HepG2 (cell line): ENCODE data around the gene GPHN. TPM values are rescaled to one million over a fixed set of nuclear protein-coding genes. Genes with fewer than 3 reads are reported as not detected.

Experiments used
- CCDC6 ChIP-seq: sonication (generic); formaldehyde crosslinking; IDR thresholded peaks from 2 replicates; pipeline ENCODE4 v1.8.1; 2022; ENCODE audit warnings: mild to moderate bottlenecking, missing genetic modification reagents, moderate library complexity
- HMG20B ChIP-seq: conservative IDR thresholded peaks from 2 replicates; pipeline ENCODE4 v1.6.1; 2016; ENCODE audit warnings: missing genetic modification reagents, missing compliant biosample characterization
- HMGXB3 ChIP-seq: sonication (generic); formaldehyde crosslinking; IDR thresholded peaks from 2 replicates; pipeline ENCODE4 v1.4.0; 2020; ENCODE audit warnings: missing genetic modification reagents, borderline replicate concordance
- HOXA9 ChIP-seq: sonication (generic); formaldehyde crosslinking; IDR thresholded peaks from 2 replicates; pipeline ENCODE4 v1.8.1; 2022; ENCODE audit warnings: missing genetic modification reagents, mild to moderate bottlenecking, moderate library complexity, borderline replicate concordance
- PATZ1 ChIP-seq: sonication (generic); formaldehyde crosslinking; IDR thresholded peaks from 2 replicates; pipeline ENCODE4 v1.4.0; 2020; ENCODE audit warnings: missing genetic modification reagents
- ZBTB42 ChIP-seq: sonication (generic); formaldehyde crosslinking; IDR thresholded peaks from 2 replicates; pipeline ENCODE4 v1.5.0; 2020; ENCODE audit warnings: mild to moderate bottlenecking, missing genetic modification reagents
- ZNF432 ChIP-seq: sonication (generic); formaldehyde crosslinking; IDR thresholded peaks from 2 replicates; pipeline ENCODE4 v1.5.0; 2020; ENCODE audit warnings: missing genetic modification reagents, mild to moderate bottlenecking, borderline replicate concordance
- polyA plus RNA-seq, 8 experiments: library from polyadenylated mRNA; depleted of rRNA in 3 of 8; stranded (reverse) in 7 of 8; unstranded in 1 of 8; fragments of >200 nt; fragmentation: Illumina TruSeq in 4 of 8; extraction: Trizol in 4 of 8; gene quantifications; 2 replicates each; pipeline versions ENCODE4 v1.2.1 to v1.2.3, GENCODE V29; 2011 to 2016; ENCODE audit warnings: low read depth in 4 of 8, missing spikeins in 1 of 8, mixed read lengths in 1 of 8; ENCODE audit not compliant: insufficient read depth in 1 of 8
- total RNA-seq, 5 experiments: library from RNA; depleted of rRNA; stranded (reverse); fragments of >200 nt; fragmentation: Illumina TruSeq; extraction: Trizol; gene quantifications; 2 replicates each; pipeline ENCODE4 v1.2.3, GENCODE V29; 2016; ENCODE audit warnings: low read depth in 1 of 5
- TF ChIP-seq, protein P1 (sequence below): IDR thresholded peaks from 2 replicates; pipeline ENCODE4 v1.6.1; 2016
- TF ChIP-seq, protein P2 (sequence below): sonication (generic); formaldehyde crosslinking; IDR thresholded peaks from 2 replicates; pipeline ENCODE4 v1.4.0; 2020; ENCODE audit warnings: missing genetic modification reagents, low read depth, mild to moderate bottlenecking, borderline replicate concordance
- TF ChIP-seq, protein P3 (sequence below): sonication (generic); formaldehyde crosslinking; IDR thresholded peaks from 2 replicates; pipeline ENCODE4 v1.4.0; 2020; ENCODE audit warnings: mild to moderate bottlenecking, missing genetic modification reagents
- TF ChIP-seq, protein P4 (sequence below), 2 experiments: sonication (generic) in 1 of 2; formaldehyde crosslinking in 1 of 2; IDR thresholded peaks; 2 replicates each; pipeline versions ENCODE4 v1.4.0 to v1.6.1; 2016 to 2020; ENCODE audit warnings: borderline replicate concordance in 1 of 2, low read depth in 1 of 2, mild to moderate bottlenecking in 1 of 2, missing genetic modification reagents in 1 of 2
- TF ChIP-seq, protein P5 (sequence below): sonication (generic); formaldehyde crosslinking; conservative IDR thresholded peaks from 2 replicates; pipeline ENCODE4 v1.4.0; 2020; ENCODE audit warnings: missing genetic modification reagents

The GPHN gene
- total and polyA plus RNA-seq, 2 of the 13 experiments (the other 11 are each of a cell fraction or from before 2014, with no cell fraction given): 12.7 to 19.2 TPM

GRCh38 chr14:66507722-66508546 lies at the start of gene GPHN (continued):
- TF ChIP-seq, protein P1, sequence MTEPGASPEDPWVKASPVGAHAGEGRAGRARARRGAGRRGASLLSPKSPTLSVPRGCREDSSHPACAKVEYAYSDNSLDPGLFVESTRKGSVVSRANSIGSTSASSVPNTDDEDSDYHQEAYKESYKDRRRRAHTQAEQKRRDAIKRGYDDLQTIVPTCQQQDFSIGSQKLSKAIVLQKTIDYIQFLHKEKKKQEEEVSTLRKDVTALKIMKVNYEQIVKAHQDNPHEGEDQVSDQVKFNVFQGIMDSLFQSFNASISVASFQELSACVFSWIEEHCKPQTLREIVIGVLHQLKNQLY (CRISPR knock-in tag): 0 out of 2 replicates have a peak, but pooled peaks have one; percentile 24
- TF ChIP-seq ZNF432 (CRISPR knock-in tag): no peak
- 0 out of 2 replicates have a peak, but pooled peaks have one; percentile 45 for TF ChIP-seq HOXA9 (CRISPR knock-in tag)
- peak; percentile 72 for TF ChIP-seq PATZ1 (CRISPR knock-in tag)
- peak; percentile 31; the same call in 1 of the 2 replicates for TF ChIP-seq HMGXB3 (CRISPR knock-in tag)
- peak; percentile 84; the same call in 1 of the 2 replicates for TF ChIP-seq ZBTB42
- TF ChIP-seq, protein P2, sequence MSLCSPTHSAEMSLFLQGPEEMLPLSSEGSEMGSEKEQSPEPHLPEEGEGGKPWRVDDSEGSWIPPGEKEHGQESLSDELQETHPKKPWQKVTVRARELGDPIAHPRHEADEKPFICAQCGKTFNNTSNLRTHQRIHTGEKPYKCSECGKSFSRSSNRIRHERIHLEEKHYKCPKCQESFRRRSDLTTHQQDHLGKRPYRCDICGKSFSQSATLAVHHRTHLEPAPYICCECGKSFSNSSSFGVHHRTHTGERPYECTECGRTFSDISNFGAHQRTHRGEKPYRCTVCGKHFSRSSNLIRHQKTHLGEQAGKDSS (CRISPR knock-in tag): peak; percentile 33
- TF ChIP-seq, protein P3, sequence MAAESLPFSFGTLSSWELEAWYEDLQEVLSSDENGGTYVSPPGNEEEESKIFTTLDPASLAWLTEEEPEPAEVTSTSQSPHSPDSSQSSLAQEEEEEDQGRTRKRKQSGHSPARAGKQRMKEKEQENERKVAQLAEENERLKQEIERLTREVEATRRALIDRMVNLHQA (CRISPR knock-in tag): no peak
- TF ChIP-seq, protein P4, sequence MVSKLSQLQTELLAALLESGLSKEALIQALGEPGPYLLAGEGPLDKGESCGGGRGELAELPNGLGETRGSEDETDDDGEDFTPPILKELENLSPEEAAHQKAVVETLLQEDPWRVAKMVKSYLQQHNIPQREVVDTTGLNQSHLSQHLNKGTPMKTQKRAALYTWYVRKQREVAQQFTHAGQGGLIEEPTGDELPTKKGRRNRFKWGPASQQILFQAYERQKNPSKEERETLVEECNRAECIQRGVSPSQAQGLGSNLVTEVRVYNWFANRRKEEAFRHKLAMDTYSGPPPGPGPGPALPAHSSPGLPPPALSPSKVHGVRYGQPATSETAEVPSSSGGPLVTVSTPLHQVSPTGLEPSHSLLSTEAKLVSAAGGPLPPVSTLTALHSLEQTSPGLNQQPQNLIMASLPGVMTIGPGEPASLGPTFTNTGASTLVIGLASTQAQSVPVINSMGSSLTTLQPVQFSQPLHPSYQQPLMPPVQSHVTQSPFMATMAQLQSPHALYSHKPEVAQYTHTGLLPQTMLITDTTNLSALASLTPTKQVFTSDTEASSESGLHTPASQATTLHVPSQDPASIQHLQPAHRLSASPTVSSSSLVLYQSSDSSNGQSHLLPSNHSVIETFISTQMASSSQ (IDR thresholded peaks at IDR 0.05; ENCODE audit: low read depth): peak; percentile 11; the same call in 1 of the 2 replicates
- TF ChIP-seq, protein P4 (CRISPR knock-in tag; IDR thresholded peaks at IDR 0.05; ENCODE audit: borderline replicate concordance): peak; percentile 18
- TF ChIP-seq HMG20B: peak; percentile 57
- TF ChIP-seq, protein P5, sequence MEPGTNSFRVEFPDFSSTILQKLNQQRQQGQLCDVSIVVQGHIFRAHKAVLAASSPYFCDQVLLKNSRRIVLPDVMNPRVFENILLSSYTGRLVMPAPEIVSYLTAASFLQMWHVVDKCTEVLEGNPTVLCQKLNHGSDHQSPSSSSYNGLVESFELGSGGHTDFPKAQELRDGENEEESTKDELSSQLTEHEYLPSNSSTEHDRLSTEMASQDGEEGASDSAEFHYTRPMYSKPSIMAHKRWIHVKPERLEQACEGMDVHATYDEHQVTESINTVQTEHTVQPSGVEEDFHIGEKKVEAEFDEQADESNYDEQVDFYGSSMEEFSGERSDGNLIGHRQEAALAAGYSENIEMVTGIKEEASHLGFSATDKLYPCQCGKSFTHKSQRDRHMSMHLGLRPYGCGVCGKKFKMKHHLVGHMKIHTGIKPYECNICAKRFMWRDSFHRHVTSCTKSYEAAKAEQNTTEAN (CRISPR knock-in tag): peak; percentile 39; the same call in 1 of the 2 replicates
- peak; percentile 93 for TF ChIP-seq CCDC6 (CRISPR knock-in tag)
